Spleen (tissue), 11 donors: ENCODE data around the gene TMEM209. TPM values are rescaled to one million over a fixed set of nuclear protein-coding genes. Genes with fewer than 3 reads are reported as not detected.
"Not testable (repeated sequence)": the region's sequence is repeated elsewhere in the genome, so short reads cannot be mapped to it uniquely, and the experiment has no call there.

Experiments
- DNase-seq: peaks from one replicate; pipeline ENCODE4 v3.0.0-alpha.2; 2020
- H3K27ac ChIP-seq, 8 donors: fragments of 200-600 bp; sonication (generic) in 7 of 8; 1 replicate in 4 of 8; 2 replicates in 4 of 8; pipeline versions ENCODE4 v1.5.0 to v1.8.0; 2016 to 2021; ENCODE audit warnings: inconsistent platforms in 4 of 8, mild to moderate bottlenecking in 4 of 8, moderate library complexity in 1 of 8
- H3K27me3 ChIP-seq, 7 donors: fragments of 200-600 bp; sonication (generic) in 6 of 7; replicated peaks in 1 of 7; 1 replicate in 4 of 7; 2 replicates in 3 of 7; pipeline versions ENCODE4 v1.5.0 to v1.8.0; 2016 to 2021; ENCODE audit warnings: inconsistent platforms in 3 of 7, mild to moderate bottlenecking in 1 of 7
- H3K36me3 ChIP-seq, 6 donors: fragments of 200-600 bp; sonication (generic) in 5 of 6; 1 replicate in 4 of 6; 2 replicates in 2 of 6; pipeline versions ENCODE4 v1.5.0 to v1.8.0; 2016 to 2021; ENCODE audit warnings: inconsistent platforms in 2 of 6
- H3K4me1 ChIP-seq, 6 donors: fragments of 200-600 bp; sonication (generic) in 5 of 6; 1 replicate in 3 of 6; 2 replicates in 3 of 6; pipeline versions ENCODE4 v1.5.0 to v1.8.0; 2016 to 2021; ENCODE audit warnings: inconsistent platforms in 3 of 6
- H3K4me3 ChIP-seq, 8 donors: fragments of 200-600 bp; sonication (generic) in 7 of 8; 1 replicate in 4 of 8; 2 replicates in 4 of 8; pipeline versions ENCODE4 v1.5.0 to v1.8.0; 2016 to 2021; ENCODE audit warnings: inconsistent platforms in 4 of 8, mild to moderate bottlenecking in 4 of 8, moderate library complexity in 2 of 8
- H3K9me3 ChIP-seq, 8 donors: fragments of 200-600 bp; sonication (generic) in 7 of 8; 1 replicate in 4 of 8; 2 replicates in 4 of 8; pipeline versions ENCODE4 v1.5.0 to v1.8.0; 2016 to 2021; ENCODE audit warnings: inconsistent platforms in 4 of 8
- CTCF ChIP-seq, 11 experiments: fragments of 200-600 bp in 7 of 11; fragments of 450-650 bp in 4 of 11; sonication (generic) in 4 of 11; IDR thresholded peaks in 8 of 11; conservative IDR thresholded peaks in 3 of 11; 1 replicate in 7 of 11; 2 replicates in 4 of 11; pipeline versions ENCODE4 v1.4.0 to v1.8.0; 2016 to 2021; ENCODE audit warnings: antibody characterized with exemption in 11 of 11, inconsistent platforms in 4 of 11, mild to moderate bottlenecking in 1 of 11
- POLR2A ChIP-seq, 3 donors: fragments of 450-650 bp; IDR thresholded peaks; one replicate each; pipeline ENCODE4 v1.5.1; 2017; ENCODE audit warnings: antibody characterized with exemption in 3 of 3, mild to moderate bottlenecking in 1 of 3
- POLR2AphosphoS5 ChIP-seq, 3 donors: sonication (generic); formaldehyde crosslinking; IDR thresholded peaks; one replicate each; pipeline ENCODE4 v1.5.1; 2017; ENCODE audit warnings: antibody characterized with exemption in 3 of 3
- WGBS, 5 donors: extraction: QIAGEN DNeasy Blood & Tissue Kit in 3 of 5; methylation state at CpG; one replicate each; pipeline versions ENCODE4 v1.1.5 to v1.1.7; 2013 to 2018; 5-methylcytosine and 5-hydroxymethylcytosine counted together
- intact Hi-C: fragments of 100-400 bp; cut with DNase I; formaldehyde crosslinking; loops from one replicate; pipeline ENCODE4 v1.15.0; 2023; ENCODE audit warnings: low total_unique reads
- polyA plus RNA-seq, 3 donors: library from polyadenylated mRNA; stranded (reverse); fragments of 200-250 nt; gene quantifications; one replicate each; pipeline ENCODE4 v1.2.1, GENCODE V29; 2013
- total RNA-seq, 7 donors: library from RNA; depleted of rRNA in 3 of 7; stranded (reverse); fragments of >200 nt in 3 of 7; fragmentation: NEBNext Ultra II Directional in 4 of 7; extraction: Animal tissue kit (Norgen Biotek cat#: 25700) in 4 of 7; gene quantifications; one replicate each; pipeline versions ENCODE4 v1.1.0 to v1.2.1, GENCODE V29; 2016 to 2021
- donor health status: healthy with polysubstance abuse.
- donor health status: DM: no; HTN: no; CAD: no; lungs with moderate emphysema.
- donor health status: DM: no; HTN: no; CAD: no.
- donor health status: Bipolar disorder and iron deficiency.
- donor health status: healthy.
- donor health status: DM: no; HTN: no; CAD: no.
- donor health status: DM: yes; HTN: yes; CAD: no.

Gene TMEM209
- total and polyA plus RNA-seq, 10 donors: 5.9 to 25.4 (median 17.4) TPM

GRCh38 chr7:130129011-130129411, 76.2 kb downstream of the TMEM209 start:
- Histone ChIP-seq H3K27me3 (no peaks in the 10 kb centered on the region), H3K36me3 (peaks cover 0 to 100% (median 71%) of the 10 kb centered on the region in 6 donors), H3K27ac (no peak overlapping the region), H3K9me3 (no peaks in the 10 kb centered on the region), H3K4me1 (peaks cover 0 to 8% (median 0%) of the 10 kb centered on the region in 6 donors), H3K4me3 (no peak overlapping the region)
- DNase-seq: no peak
- 82 to 91% (median 88%) methylated on average over 4 of the region's 4 CpGs for WGBS, 5 donors
- TF ChIP-seq CTCF (IDR thresholded peaks at IDR 0.05 in 8 of 11, conservative IDR thresholded peaks at IDR 0.05 in 3 of 11) (no peak), POLR2AphosphoS5 (IDR thresholded peaks at IDR 0.05) (no peak), POLR2A (IDR thresholded peaks at IDR 0.05) (no peak)
- intact Hi-C loops: no loop called here

- Histone ChIP-seq H3K27me3 (no peaks in the 10 kb centered on the region), H3K27ac (peak overlapping the region in 1 of 8 donors; percentile 4), H3K4me1 (peaks cover 0 to 8% (median 0%) of the 10 kb centered on the region in 6 donors), H3K36me3 (peaks cover 0 to 100% (median 76%) of the 10 kb centered on the region in 6 donors), H3K4me3 (no peak overlapping the region), H3K9me3 (no peaks in the 10 kb centered on the region)
- WGBS, 5 donors: 50 to 77% (median 60%) methylated on average over 1 of the region's 1 CpG
- intact Hi-C loops: no loop called here
- DNase-seq: no peak
- TF ChIP-seq POLR2AphosphoS5 (IDR thresholded peaks at IDR 0.05): no peak
- TF ChIP-seq CTCF (IDR thresholded peaks at IDR 0.05 in 8 of 11, conservative IDR thresholded peaks at IDR 0.05 in 3 of 11): no peak
- no peak for TF ChIP-seq POLR2A (IDR thresholded peaks at IDR 0.05)
Observed at GRCh38 chr7:130127821-130128317, 77.3 kb downstream of the TMEM209 start.

DNA sequence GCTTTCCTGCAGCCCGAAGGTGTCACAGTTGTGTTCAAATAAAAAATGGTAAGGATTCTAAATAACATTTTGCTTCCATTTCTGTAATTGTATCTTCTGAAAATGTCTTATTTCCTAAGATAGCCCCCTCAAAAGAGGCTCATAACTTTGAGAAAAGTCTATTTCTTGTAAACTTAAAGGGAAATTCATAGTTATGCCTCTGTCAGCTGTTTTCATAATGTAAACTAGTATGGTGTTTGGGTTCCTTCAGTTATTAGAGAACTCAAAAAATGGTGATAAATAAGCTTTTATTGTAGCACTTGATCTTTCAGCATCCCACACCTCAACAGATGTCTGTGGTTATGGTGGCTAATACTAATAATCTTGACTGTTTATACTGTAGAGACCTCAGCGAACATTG, 77.8 kb downstream of the TMEM209 start:
- intact Hi-C loops: no loop called here
- whole genome bisulfite sequencing, 5 donors: 60 to 93% (median 83%) methylated on average over 2 of the region's 2 CpGs
- H3K27me3 ChIP-seq: no peaks in the 10 kb centered on the region
- peak overlapping the region in 1 of 8 donors; percentile 4 for H3K27ac ChIP-seq
- no peak overlapping the region for H3K4me3 ChIP-seq
- no peak for TF ChIP-seq POLR2A (IDR thresholded peaks at IDR 0.05)
- TF ChIP-seq POLR2AphosphoS5 (IDR thresholded peaks at IDR 0.05): no peak
- TF ChIP-seq CTCF (IDR thresholded peaks at IDR 0.05 in 8 of 11, conservative IDR thresholded peaks at IDR 0.05 in 3 of 11): no peak
- DNase-seq: no peak
- peaks cover 0 to 100% (median 78%) of the 10 kb centered on the region in 6 donors for H3K36me3 ChIP-seq
- no peaks in the 10 kb centered on the region for H3K9me3 ChIP-seq
- H3K4me1 ChIP-seq: peaks cover 0 to 8% (median 0%) of the 10 kb centered on the region in 6 donors

DNA sequence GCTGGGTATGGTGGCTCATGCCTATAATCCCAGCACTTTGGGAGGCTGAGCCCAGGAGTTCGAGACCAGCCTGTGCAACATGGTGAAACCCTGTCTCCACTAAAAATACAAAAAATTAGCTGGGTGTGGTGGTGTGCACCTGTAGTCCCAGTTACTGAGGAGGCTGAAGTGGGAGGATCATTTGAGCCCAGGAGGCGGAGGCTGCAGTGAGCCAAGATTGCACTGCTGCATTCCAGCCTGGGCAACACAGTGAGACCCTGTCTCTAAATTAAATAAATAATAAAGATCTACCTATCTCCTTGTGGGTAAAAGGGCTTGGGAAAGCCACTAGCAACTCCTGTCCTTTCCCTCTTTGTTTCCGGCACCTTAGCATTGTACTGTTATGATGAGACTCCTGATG, 78.4 kb downstream of the TMEM209 start:
- H3K27me3 ChIP-seq, intact Hi-C loops, H3K9me3 ChIP-seq, H3K4me3 ChIP-seq, H3K4me1 ChIP-seq, DNase-seq, H3K27ac ChIP-seq: not testable (repeated sequence)
- WGBS, 5 donors: 96 to 100% (median 98%) methylated on average over 3 of the region's 3 CpGs
- peaks cover 0 to 100% (median 82%) of the 10 kb centered on the region in 6 donors for H3K36me3 ChIP-seq
